ENCODE results near the gene BAZ1A.

DNA sequence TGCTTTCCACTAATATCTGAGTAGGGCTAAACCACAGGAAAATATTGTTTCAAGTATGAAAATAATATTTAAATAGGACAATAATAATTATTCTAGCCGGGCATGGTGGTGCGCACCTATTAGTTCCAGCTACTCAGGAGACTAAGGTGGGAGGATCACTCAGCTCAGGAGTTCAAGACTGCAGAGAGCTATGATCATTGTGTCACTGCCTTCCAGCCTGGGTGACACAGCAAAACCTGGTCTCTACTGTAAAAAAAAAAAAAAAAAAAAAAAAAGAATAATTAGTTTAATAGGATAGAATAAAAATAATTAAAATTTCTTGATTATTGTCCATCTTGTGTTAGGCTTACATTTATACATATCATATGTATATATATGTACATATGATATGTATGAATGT, 38.5 kb upstream of the BAZ1A start:
- TF ChIP-seq, protein P1, sequence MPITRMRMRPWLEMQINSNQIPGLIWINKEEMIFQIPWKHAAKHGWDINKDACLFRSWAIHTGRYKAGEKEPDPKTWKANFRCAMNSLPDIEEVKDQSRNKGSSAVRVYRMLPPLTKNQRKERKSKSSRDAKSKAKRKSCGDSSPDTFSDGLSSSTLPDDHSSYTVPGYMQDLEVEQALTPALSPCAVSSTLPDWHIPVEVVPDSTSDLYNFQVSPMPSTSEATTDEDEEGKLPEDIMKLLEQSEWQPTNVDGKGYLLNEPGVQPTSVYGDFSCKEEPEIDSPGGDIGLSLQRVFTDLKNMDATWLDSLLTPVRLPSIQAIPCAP (CRISPR knock-in tag; IDR thresholded peaks at IDR 0.05) = no peak
- TF ChIP-seq EMX1 (CRISPR knock-in tag; IDR thresholded peaks at IDR 0.05) = no peak
- TF ChIP-seq, protein P2, sequence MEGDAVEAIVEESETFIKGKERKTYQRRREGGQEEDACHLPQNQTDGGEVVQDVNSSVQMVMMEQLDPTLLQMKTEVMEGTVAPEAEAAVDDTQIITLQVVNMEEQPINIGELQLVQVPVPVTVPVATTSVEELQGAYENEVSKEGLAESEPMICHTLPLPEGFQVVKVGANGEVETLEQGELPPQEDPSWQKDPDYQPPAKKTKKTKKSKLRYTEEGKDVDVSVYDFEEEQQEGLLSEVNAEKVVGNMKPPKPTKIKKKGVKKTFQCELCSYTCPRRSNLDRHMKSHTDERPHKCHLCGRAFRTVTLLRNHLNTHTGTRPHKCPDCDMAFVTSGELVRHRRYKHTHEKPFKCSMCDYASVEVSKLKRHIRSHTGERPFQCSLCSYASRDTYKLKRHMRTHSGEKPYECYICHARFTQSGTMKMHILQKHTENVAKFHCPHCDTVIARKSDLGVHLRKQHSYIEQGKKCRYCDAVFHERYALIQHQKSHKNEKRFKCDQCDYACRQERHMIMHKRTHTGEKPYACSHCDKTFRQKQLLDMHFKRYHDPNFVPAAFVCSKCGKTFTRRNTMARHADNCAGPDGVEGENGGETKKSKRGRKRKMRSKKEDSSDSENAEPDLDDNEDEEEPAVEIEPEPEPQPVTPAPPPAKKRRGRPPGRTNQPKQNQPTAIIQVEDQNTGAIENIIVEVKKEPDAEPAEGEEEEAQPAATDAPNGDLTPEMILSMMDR (IDR thresholded peaks at IDR 0.05) = no peak
- no peak for TF ChIP-seq SP1 (CRISPR knock-in tag; conservative IDR thresholded peaks at IDR 0.05)
- no peak for TF ChIP-seq ZNF396 (CRISPR knock-in tag; IDR thresholded peaks at IDR 0.05; ENCODE audit: borderline replicate concordance)
- TF ChIP-seq JUN (CRISPR knock-in tag; IDR thresholded peaks at IDR 0.05) = no peak
- TF ChIP-seq, protein P3, sequence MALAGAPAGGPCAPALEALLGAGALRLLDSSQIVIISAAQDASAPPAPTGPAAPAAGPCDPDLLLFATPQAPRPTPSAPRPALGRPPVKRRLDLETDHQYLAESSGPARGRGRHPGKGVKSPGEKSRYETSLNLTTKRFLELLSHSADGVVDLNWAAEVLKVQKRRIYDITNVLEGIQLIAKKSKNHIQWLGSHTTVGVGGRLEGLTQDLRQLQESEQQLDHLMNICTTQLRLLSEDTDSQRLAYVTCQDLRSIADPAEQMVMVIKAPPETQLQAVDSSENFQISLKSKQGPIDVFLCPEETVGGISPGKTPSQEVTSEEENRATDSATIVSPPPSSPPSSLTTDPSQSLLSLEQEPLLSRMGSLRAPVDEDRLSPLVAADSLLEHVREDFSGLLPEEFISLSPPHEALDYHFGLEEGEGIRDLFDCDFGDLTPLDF (CRISPR knock-in tag; IDR thresholded peaks at IDR 0.05) = no peak
- no peak for TF ChIP-seq NR2C2 (CRISPR knock-in tag; IDR thresholded peaks at IDR 0.05)
- TF ChIP-seq ZNF263 (CRISPR knock-in tag; IDR thresholded peaks at IDR 0.05; ENCODE audit: low read depth) = no peak
- TF ChIP-seq, protein P4, sequence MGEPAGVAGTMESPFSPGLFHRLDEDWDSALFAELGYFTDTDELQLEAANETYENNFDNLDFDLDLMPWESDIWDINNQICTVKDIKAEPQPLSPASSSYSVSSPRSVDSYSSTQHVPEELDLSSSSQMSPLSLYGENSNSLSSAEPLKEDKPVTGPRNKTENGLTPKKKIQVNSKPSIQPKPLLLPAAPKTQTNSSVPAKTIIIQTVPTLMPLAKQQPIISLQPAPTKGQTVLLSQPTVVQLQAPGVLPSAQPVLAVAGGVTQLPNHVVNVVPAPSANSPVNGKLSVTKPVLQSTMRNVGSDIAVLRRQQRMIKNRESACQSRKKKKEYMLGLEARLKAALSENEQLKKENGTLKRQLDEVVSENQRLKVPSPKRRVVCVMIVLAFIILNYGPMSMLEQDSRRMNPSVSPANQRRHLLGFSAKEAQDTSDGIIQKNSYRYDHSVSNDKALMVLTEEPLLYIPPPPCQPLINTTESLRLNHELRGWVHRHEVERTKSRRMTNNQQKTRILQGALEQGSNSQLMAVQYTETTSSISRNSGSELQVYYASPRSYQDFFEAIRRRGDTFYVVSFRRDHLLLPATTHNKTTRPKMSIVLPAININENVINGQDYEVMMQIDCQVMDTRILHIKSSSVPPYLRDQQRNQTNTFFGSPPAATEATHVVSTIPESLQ (CRISPR knock-in tag; IDR thresholded peaks at IDR 0.05) = no peak
- TF ChIP-seq MYBL2 (CRISPR knock-in tag; IDR thresholded peaks at IDR 0.05) = no peak
- TF ChIP-seq KAT7 (CRISPR knock-in tag; IDR thresholded peaks at IDR 0.05; ENCODE audit: borderline replicate concordance) = no peak

Measured in WTC11 (cell line).